HuH-7 (cell line): ENCODE data around the gene CCNB1IP1.
A peak's percentile ranks its signal among the peaks of the same experiment; 100 is the strongest.
"Not testable (repeated sequence)": the region's sequence is repeated elsewhere in the genome, so short reads cannot be mapped to it uniquely, and the experiment has no call there.

Source experiments
- DNase-seq: peaks from one replicate; pipeline ENCODE4 v3.0.0; 2011; ENCODE audit warnings: low spot score

Gene CCNB1IP1

GRCh38 chr14:20332788-20333493 is at the start of gene CCNB1IP1:
Gene CCNB1IP1, minus strand, starts transcription at chr14:20333279. Its CDS starts 16,756 bp downstream, at chr14:20316523.
- DNase-seq, result peak; percentile 80

- no peak for DNase-seq
These were observed 49.4 kb upstream of the CCNB1IP1 start for GRCh38 chr14:20382526-20382925.

- no peak for DNase-seq
These were observed 48.3 kb upstream of the CCNB1IP1 start for GRCh38 chr14:20381341-20381740.

GRCh38 chr14:20380681-20381080 is 47.6 kb upstream of the CCNB1IP1 start:
- DNase-seq, result no peak

- DNase-seq, result no peak
These were observed 46.7 kb upstream of the CCNB1IP1 start for GRCh38 chr14:20379743-20380142.

GRCh38 chr14:20377171-20377570 is 44.1 kb upstream of the CCNB1IP1 start:
- DNase-seq, result no peak

- DNase-seq, result peak; percentile 86
These were observed 43.1 kb upstream of the CCNB1IP1 start for GRCh38 chr14:20376071-20376588.

GRCh38 chr14:20375471-20375870 is 42.4 kb upstream of the CCNB1IP1 start:
- DNase-seq, result no peak

GRCh38 chr14:20372796-20373195 is 39.7 kb upstream of the CCNB1IP1 start:
- no peak for DNase-seq

GRCh38 chr14:20365928-20366327 is 32.8 kb upstream of the CCNB1IP1 start:
- no peak for DNase-seq

- DNase-seq, result not testable (repeated sequence)
These were observed 25.4 kb upstream of the CCNB1IP1 start for GRCh38 chr14:20358474-20358873.

- no peak for DNase-seq
These were observed 23.3 kb upstream of the CCNB1IP1 start for GRCh38 chr14:20356422-20356821.

GRCh38 chr14:20350860-20351259 is 17.8 kb upstream of the CCNB1IP1 start:
- DNase-seq, result no peak

- no peak for DNase-seq
These were observed 17.2 kb upstream of the CCNB1IP1 start for GRCh38 chr14:20350282-20350681.

GRCh38 chr14:20347747-20348146 is 14.7 kb upstream of the CCNB1IP1 start:
- DNase-seq, result no peak

- DNase-seq, result no peak
These were observed 13.6 kb upstream of the CCNB1IP1 start for GRCh38 chr14:20346713-20347112.

- no peak for DNase-seq
These were observed 12.3 kb upstream of the CCNB1IP1 start for GRCh38 chr14:20345366-20345765.

- no peak for DNase-seq
These were observed 10.8 kb upstream of the CCNB1IP1 start for GRCh38 chr14:20343862-20344220.

GRCh38 chr14:20343092-20343861 is 10.2 kb upstream of the CCNB1IP1 start, which contains the start of gene PARP2:
Gene PARP2, plus strand, starts transcription at chr14:20343635. Its CDS starts 7 bp downstream, at chr14:20343642.
- peak; percentile 89 for DNase-seq

- DNase-seq, result no peak
These were observed 8.6 kb upstream of the CCNB1IP1 start for GRCh38 chr14:20341646-20342045.

GRCh38 chr14:20341032-20341431 is 8.0 kb upstream of the CCNB1IP1 start:
- DNase-seq, result not testable (repeated sequence)

GRCh38 chr14:20334017-20334416 is 938 bp upstream of the CCNB1IP1 start:
- DNase-seq, result no peak

- DNase-seq, result no peak
These were observed 389 bp upstream of the CCNB1IP1 start for GRCh38 chr14:20333494-20333841.
